NCI-H748 treated with DMSO at 0.1 percent for 48 hours (cell line): ENCODE results near the gene ERGIC1.
"Not testable (repeated sequence)": the region's sequence is repeated elsewhere in the genome, so short reads cannot be mapped to it uniquely, and the experiment has no call there.

Experiments used
- DNase-seq: peaks from one replicate; lab custom pipeline; 2025; lab: John Stamatoyannopoulos, UW

The ERGIC1 gene

DNA sequence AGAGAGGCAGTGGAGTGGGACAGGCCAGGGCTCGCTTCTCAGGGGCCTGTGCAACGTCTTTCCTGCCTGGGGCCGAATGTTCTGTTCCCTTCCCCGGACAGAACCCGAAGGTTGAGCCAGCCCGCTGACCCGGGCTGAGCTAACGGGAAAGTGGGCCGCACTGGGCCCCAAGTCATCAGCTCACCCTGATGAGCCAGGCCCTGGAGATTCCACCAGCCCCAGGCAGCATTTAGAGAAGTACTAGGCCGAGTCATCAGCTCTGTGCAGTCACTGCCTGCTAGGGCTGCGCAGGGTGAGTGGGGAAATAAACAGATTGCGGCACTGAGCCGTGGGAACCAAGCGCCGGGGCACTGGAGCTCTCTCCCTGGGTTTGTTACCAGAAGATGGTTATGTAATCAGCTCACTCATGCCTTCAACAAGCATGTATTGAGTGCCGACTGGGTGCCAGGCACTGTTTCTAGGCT lies 33.9 kb upstream of the ERGIC1 start:
- DNase-seq = no peak

DNA sequence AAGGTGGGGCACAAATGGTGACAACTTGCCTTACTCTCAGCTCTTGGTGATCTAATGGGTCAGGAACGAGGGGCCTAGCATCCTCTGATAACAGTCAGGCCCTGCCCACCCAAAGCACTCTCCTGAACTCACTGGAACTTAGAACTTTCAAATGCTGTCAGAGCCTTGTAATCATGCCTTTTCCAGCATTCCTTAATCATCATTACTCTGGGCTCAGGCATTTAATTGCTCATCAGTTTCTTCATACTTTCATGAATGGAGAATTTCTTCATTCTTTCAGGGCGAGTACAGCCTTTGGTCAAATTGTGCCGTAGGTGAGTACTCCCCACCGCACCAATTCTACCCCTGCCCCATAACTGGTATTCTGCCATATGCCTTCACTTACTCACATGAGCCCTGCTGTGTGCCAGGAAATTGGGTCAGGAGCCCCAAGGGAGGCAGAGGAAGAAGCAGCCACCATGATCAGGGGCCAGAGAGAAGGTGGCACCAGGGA lies 32.8 kb upstream of the ERGIC1 start:
- DNase-seq = no peak

DNA sequence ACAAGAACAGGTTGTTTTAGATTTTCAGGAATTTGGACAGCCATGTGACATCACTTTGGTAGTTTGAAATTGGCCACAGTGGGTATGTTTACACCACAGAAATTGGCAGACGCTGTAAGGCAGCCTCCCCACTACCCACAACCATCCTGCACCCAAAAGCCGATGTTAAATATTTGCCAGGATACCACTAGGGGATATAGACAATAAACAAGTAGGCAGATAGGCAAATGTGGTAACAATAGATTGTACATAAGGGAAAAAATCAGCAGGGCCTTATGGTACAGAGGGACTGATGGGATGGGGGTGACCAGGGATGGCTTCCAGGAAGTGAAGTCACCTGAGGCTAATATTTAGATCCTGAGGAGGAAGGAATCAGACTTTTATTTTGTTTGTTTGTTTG lies 31.9 kb upstream of the ERGIC1 start:
- DNase-seq = no peak

DNA sequence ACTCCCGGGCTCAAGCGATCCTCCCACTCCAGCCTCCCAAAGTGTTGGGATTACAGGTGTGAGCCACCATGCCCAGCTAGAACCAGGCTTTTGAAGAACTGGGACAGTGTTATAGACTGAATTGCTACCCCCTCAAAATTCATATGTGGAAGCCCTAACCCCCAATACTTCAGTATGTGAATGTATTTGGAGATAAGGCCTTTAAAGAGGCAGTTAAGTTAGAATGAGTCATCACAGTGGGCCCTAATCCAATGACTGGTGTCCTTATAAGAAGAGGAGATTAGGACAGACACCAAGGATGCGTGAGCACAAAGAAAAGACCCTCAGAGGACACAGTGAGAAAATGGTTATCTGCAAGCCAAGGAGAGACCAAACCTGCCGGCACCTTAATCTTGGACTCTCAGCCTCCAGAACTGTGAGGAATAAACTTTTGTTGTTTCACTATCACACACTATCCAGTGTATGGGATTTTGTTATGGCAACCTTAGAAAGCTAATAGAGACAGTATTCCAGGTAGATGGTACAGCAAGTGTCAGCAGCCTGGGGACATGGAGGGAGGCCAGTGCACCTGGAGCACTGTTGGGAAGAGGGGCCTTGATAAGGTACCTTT lies 31.4 kb upstream of the ERGIC1 start:
- no peak for DNase-seq

DNA sequence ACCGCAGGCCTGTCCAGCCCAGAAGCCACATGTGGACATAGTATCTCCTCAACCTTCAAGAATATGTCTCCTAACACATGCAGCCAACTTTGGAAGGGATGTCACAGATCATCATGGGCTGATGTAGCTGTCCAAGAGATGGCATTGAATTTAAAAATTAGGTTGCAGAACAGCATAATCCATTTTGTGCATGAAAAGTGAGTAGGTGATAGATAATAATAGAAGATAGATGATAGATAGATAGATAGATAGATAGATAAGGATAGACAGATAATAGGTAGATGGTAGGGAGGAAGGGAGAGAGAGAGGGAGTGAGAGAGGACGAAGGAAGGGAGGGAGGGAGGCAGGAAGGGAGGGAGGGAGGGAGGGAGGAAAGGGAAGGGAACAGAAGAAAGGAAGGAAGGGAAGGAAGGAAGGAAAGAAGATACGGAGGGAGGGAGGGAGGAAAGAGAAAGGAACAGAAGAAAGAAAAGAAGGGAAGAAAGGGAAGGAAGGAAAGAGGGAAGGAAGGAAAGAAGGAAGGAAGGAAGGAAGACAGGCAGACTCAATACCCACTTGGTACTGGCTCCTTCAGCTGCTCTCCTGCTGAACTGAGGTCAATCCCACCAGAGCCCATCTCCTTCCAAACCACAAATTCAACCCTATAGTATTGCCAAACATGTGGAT lies 28.9 kb upstream of the ERGIC1 start:
- no peak for DNase-seq

DNA sequence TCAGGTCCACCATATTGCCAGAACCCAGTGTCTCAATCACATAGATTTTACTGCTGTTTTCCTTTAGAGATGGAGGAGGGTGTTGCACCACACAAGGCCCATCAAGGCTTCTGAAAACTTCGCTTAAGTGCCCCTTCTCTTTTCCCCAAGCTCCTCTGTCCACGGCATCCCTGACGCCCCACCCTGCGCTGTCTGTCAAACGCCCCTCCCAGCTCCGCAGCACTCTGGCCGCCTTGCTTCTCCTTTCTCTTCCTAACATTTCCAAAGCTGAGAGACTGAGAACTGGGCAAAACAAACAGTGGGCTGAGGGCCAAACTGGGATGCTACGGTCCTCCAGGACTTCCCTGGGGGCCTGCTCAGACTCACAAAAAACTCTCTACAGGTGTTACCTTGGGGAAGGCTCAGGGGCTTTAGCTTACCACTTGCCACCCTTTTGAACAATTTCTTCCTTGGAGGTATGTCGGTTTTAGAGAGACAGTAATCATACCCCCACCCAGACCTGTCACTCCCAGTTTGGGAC lies 28.3 kb upstream of the ERGIC1 start:
- DNase-seq = no peak

DNA sequence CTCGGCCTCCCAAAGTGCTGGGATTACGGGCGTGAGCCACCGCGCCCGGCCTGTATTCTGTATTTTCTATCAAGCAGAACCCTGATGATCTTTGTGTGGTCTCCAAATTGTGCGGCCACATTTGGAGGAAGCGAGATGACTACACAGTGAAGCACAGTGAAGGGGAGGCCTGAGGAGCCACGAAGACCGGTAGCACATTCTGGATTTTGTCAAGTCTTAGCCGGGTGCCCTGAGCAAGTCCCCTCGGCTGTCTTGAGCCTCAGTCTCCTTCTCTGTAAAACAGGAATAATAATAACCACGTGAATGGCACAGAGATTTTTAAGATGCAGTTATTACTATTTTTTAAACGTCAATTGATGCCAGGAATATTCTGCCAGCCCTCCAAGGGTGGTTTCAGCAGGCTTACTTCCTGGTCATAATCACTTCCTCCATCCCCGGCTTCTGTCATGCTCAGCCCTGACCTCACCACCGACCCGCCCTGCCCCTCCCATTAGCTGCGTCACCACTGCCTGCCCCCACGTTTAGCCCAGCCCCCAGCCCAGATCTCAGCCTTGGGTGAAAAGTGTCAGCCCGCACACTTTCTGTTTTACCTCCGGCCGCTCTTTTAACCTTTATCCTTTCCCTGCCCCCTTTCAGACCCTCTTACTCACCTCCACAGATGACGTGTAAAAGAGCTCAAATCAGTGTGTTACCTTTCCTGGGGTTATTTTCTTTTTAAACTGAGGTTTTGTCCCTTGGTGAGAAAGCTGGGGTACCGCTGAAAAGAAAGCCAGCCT lies 27.0 kb upstream of the ERGIC1 start:
- no peak for DNase-seq

DNA sequence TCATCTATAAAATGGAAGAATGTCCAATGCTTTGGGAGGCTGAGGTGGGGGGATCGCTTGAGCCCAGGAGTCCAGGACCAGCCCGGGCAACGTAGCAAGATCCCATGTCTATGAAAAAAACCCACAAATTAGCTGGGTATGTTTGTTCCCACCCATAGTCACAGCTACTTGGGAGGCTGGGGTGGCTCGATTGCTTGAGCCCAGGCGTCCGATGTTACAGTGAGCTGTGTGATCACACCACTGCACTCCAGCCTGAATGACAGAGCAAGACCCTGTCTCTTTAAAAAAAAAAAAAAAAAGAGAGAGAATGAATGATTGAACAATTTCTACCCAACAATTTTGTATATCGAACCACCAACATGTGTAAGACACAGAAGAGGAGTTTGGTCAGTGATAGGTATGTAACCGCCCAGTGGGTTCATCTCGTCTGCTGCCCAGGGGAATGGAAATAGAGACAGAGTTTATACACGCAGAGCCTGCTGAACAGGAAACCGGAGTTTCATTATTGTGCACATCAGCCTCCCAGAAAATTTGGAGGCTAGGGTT lies 26.2 kb upstream of the ERGIC1 start:
- DNase-seq = no peak

DNA sequence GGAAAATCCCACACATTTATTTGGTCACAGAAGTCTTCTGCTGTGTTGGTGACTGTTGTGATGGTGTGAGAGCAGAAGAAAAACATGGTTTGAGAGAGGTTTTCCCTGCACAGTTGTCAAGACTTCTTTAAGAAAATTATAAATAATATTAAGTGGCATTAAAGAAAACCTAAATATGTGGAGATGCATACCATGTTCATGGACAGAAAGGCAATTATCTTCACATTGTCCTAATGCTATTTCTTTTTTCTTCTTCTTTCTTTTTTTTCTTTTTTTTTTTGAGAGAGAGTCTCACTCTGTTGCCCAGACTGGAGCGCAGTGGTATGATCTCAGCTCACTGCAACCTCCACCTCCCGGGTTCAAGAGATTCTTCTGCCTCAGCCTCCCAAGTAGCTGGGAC lies 24.3 kb upstream of the ERGIC1 start:
- DNase-seq = no peak

DNA sequence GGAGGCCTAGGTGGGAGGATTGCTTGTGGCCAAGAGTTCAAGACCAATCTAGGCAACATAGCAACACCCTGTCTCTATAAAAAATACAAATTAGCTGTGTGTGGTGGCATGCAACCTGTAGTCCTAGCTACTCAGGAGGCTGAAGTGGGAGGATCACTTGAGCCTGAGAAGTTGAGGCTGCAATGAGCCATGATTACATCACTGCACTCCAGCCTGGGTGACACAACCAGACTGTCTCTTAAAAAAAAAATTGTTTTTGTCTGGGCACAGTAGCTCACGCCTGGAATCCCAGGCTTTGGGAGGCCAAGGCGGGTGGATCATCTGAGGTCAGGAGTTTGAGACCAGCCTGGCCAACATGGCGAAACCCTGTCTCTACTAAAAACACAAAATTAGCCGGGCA lies 23.1 kb upstream of the ERGIC1 start:
- DNase-seq = not testable (repeated sequence)

DNA sequence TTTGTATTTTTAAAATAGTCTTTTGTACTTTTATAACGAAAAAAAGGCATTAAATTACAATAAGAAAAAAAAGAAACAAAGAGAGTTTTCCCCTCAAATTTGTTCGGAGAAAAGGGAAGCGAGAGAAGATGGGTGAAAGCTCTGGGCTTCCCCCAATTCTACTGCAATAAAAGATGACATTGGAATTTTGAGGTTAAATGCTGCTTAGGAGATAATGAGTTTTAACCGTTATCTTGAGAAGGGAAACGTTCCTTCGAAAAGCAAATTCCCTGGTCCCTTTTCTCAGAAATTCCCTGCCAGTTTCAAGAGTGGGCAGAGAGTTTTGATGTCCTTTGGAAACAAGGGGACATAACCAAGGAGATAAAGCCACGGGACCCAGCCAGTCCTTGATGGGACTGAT lies 18.4 kb upstream of the ERGIC1 start:
- DNase-seq = no peak

DNA sequence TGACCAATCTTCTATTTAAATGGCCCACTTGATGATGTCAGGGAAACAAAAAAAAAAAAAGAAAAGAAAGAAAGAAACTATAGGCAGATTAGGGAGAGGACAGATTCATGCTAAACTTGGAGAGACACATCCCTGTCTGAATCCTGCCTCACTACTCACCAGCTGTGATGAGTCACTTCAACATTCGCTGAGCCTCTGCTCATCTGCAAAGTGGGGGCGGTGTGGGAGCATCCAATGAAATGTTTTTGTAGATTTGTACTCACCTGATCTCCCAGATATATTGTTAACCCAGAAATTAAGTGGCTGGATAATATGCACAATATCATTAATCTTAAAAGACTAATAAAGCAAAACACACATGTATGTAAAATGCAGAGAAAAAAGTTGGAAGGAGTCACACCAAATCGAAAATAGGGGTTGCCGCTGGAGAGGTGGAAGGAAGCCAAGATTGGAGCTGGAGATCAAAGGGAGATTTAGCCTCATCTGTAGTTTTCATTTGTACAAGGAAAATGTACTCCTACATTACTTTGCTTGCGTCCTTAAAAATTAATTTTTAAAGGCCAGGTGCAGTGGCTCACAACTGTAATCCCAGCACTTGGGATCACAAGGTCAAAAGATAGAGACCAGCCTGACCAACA lies 17.0 kb upstream of the ERGIC1 start:
- no peak for DNase-seq

DNA sequence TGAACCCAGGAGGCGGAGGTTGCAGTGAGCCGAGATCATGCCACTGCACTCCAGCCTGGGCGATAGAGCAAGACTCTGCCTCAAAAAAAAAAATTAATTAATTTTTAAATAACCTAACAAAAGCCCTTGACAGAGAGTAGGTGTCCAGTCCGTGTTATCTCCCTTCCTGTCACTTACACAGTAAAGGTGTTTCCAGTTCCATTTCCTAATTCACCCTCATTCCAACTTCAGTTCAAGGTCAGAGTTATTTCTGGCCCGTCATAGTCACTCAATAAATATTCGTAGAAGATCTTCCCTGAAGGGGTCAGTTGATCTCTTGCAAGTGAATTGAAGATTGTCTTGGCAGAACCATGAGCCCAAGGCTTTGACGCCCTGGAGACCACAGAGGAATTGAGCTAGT lies 16.4 kb upstream of the ERGIC1 start:
- no peak for DNase-seq

DNA sequence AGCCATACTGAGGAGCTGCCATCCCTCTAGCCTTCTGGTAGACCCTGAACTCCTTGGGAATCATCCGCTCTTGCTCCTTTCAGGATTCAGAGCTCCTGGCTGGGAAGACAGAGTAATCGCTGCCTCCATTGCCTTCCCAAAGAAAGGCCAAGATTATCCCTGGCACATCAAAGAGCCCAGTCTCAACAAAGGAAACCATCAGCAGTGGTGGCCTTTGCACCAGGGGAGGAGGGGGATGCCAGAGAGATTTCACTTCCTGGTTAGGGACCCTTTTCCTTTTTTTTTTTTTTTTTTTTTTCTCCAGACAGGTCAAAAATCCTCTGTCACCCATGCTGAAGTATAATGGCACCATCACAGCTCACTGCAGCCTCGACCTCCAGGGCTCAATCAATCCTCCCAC lies 16.0 kb upstream of the ERGIC1 start:
- no peak for DNase-seq

DNA sequence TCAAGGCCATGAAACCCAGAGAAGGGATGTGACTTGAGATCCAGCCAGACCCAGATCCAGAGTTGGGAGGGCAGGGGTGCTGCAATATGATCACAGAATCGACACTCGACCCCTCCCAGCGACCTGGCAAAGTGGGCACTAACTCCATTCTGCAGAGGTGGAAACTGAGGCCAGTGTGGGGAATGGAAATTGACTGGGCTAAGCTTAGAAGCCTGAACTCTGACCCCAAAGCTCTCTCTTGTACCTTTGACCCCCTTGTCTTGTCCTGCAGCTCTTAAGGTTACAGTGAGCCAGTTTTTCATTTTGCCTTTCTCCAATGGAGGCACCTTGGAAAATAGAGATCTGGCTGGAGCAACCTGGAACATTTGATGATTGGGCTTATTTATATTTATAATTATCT lies 14.5 kb upstream of the ERGIC1 start:
- DNase-seq = no peak

DNA sequence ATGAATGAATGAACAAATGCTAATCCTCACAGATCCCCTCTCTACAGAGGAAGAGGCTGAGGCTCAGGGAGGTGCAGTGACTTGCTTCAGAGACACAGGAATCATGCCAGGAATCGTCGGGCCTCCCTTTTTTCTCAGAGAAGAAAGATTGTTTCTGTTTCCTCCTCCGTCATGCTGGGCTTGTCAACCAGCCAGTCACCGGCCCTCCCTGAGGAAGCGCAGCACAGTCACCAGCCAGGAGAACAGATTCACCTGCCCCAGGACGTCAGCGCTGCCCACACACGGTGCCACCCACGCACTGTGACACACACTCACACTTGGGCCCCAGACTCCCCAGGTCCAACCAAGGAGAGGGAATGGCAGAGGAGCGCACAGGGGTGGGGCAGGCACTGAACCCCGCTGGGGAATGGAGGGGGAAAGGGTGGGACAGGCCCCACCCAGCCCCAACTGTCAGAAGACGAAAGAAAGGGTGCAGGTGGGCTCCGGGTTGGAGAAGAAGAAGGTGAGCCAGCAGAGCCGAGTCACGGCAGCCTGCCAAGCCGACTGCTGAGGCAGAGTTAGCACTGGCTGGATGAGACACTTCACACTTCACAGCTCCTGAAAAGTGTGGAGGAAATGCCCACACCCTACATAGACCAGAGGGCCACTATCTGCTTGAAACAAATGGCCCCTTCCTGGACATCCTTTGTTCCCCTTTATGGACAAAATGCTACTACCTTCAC lies 13.8 kb upstream of the ERGIC1 start:
- DNase-seq = no peak

DNA sequence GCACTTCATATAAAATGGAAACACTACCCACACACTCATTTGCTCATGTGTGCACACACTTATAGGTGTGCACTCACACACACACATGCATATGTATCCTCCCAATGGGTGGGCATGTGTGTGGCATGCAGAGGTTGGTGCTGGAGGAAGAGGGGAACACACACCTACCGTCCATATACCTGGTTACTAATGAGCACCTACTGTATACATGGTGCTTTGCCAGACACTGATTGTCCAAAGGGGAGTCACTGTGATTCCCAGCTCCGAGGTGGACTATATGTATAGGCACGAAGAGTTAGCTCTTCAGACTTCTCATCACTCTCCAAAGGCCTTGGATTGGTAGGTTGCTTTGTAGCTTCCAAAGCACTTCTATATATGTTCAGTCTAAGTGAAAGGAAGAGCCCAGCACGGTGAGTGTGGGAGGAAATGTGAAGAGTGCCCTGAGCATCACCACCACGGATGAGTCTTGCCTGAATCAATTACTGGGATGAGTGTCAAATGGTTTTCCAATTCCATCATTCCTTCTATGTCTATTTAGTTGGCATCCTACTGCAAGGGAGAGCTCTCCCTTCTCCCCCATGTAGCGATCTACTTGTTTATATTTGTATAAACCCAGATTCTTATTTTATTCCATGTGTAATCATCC lies 12.6 kb upstream of the ERGIC1 start:
- DNase-seq = no peak

DNA sequence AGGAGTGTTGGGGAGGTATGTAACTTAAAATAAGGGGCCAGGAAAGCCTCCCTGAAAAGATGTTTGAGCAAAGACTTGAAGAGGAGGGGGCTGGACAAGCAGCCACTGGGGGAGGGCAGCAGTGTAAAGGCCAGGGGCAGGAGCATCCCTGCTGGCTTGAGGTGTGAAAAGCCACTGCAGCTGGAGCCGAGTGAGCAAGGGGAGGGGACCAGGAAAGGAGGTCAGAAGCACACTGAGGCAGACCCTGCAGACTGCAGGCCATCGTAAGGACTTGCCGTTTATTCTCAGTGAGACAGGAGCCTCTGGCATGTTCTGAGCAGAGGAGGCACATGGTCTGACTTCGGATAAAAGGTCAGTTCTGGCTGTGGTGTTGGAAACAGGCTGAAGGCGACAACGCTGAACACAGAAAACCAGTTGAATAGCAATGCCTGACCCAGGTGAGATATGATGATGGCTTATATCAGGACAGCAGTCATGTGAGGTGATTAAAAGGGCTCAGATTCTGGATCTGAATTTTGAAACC lies 10.2 kb upstream of the ERGIC1 start:
- DNase-seq = no peak

DNA sequence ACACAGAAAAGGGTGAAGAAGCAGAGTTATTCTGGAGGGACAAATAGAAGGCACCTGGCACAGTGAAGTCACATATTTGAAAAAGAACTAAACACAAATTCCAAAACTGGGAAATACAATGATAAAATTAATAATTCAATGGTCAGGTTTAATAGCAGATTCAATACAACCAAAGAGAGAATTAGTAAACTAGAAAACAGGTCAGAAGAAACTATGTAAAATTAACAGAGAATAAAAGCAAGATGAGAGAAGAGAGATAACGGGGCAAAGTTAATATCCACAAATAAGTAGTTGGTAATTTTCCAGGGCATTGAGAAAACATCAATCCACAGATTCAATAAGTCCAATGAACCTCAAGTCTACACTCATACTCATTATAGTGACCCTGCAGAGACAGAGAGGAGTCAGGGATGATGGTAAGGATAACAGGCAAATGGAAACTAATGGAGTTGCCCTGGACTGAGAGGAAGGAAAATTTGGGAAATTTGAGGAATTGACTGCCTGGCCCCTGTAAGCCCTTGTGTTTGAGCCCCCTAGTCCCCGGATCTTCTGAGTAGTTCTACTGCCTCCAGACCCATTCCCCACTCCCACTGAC lies 8.3 kb upstream of the ERGIC1 start:
- DNase-seq = no peak

DNA sequence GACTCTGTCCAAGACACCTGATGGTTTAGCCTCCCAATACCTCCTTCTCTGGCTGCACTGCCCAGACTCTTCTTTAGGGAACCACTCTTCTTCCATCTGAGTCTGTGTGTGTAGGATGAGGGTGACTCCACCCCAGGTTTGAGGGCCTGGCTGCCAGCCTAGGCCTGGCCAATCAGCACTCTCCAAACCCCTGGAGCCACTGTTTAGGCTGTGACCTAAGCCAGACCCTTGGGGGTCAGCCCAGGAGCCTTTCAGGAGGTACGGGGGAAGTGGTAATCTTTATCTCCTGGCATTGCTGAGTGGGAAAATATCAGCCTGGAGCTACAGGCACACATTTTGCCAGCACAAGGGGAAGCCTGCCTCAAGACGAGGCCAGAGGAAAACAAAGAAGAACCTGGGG lies 6.2 kb upstream of the ERGIC1 start:
- DNase-seq = no peak
